GM12878 (cell line): ENCODE measurements around the gene RARS2.

Experiments used
- CBX3 ChIP-seq: fragments of 200-600 bp; sonication (generic); IDR thresholded peaks from 2 replicates; pipeline ENCODE4 v1.6.1; 2016; ENCODE audit warnings: low read depth, borderline replicate concordance
- CREB1 ChIP-seq: IDR thresholded peaks from 2 replicates; pipeline ENCODE4 v1.6.1; 2012; ENCODE audit warnings: low read depth, mild to moderate bottlenecking, inconsistent platforms
- TF ChIP-seq, protein P1 (sequence below), 3 experiments: IDR thresholded peaks in 2 of 3; conservative IDR thresholded peaks in 1 of 3; 2 replicates each; pipeline ENCODE4 v1.5.1; 2011; ENCODE audit warnings: low read depth in 3 of 3, low read length in 3 of 3, mild to moderate bottlenecking in 3 of 3, control low read depth in 2 of 3, moderate library complexity in 2 of 3, inconsistent platforms in 1 of 3, mixed read lengths in 1 of 3; ENCODE audit not compliant: control insufficient read depth in 2 of 3, insufficient read depth in 1 of 3; ENCODE audit errors: extremely low read depth in 1 of 3

DNA sequence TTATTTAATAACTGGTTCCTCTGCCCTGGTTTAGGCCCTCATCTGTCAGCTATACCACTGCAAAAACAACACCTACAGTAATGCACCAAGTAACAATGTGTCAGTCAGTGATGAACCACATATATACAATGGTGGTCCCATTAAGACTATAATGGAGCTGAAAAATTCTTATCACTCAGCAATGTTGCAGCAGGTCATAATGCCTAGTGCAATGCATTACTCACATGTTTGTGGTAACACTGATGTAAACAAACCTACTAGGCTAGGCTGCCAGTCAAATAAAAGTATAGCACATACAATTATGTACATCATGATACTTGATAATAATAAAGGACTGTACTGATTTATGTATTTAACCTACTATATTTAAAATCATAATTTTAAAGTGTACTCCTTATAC, 31.3 kb downstream of the RARS2 start:
- TF ChIP-seq, protein P1, sequence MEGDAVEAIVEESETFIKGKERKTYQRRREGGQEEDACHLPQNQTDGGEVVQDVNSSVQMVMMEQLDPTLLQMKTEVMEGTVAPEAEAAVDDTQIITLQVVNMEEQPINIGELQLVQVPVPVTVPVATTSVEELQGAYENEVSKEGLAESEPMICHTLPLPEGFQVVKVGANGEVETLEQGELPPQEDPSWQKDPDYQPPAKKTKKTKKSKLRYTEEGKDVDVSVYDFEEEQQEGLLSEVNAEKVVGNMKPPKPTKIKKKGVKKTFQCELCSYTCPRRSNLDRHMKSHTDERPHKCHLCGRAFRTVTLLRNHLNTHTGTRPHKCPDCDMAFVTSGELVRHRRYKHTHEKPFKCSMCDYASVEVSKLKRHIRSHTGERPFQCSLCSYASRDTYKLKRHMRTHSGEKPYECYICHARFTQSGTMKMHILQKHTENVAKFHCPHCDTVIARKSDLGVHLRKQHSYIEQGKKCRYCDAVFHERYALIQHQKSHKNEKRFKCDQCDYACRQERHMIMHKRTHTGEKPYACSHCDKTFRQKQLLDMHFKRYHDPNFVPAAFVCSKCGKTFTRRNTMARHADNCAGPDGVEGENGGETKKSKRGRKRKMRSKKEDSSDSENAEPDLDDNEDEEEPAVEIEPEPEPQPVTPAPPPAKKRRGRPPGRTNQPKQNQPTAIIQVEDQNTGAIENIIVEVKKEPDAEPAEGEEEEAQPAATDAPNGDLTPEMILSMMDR (IDR thresholded peaks at IDR 0.05 in 2 of 3, conservative IDR thresholded peaks at IDR 0.05 in 1 of 3; ENCODE audit: control insufficient read depth in 2 of 3, extremely low read depth in 1 of 3, insufficient read depth in 1 of 3, low read depth in 3 of 3, low read length in 3 of 3) = no peak
- TF ChIP-seq CBX3 (no peak), CREB1 (no peak)
